ENCODE results near the gene PHF1.

Gene PHF1

DNA sequence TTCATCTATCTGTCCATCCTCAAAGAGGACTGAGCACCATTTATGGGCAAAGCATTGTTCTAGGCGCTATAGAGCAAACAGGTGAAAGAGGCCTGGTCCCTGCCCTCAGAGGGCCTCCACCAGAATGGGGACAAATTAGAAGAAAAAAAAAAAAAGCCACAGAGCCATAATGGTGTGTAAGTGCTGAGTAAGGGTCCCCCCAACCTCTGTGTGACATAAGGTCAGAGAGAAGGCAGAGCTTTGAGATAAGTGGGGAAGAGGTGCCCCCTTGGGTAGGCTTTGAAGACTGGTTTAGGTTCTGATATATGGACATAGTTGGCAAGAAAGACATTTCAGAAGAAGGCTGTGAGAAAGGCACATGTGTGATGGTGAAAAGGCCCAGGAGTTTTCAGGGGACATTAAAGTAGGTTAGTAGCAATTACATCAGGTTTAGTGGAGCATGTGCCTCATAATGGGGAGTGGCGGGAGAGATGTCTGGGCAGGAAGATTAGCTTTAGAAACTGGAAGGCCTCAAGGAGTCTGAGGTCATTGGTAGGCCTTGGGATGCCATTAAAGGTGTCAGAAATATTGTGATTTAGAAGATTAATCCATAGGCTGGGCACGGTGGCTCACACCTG, 28.3 kb downstream of the PHF1 start:
- no peaks in the 10 kb centered on the region for H3K9me3 ChIP-seq
- H3K27me3 ChIP-seq = no peaks in the 10 kb centered on the region
- TF ChIP-seq, protein P1, sequence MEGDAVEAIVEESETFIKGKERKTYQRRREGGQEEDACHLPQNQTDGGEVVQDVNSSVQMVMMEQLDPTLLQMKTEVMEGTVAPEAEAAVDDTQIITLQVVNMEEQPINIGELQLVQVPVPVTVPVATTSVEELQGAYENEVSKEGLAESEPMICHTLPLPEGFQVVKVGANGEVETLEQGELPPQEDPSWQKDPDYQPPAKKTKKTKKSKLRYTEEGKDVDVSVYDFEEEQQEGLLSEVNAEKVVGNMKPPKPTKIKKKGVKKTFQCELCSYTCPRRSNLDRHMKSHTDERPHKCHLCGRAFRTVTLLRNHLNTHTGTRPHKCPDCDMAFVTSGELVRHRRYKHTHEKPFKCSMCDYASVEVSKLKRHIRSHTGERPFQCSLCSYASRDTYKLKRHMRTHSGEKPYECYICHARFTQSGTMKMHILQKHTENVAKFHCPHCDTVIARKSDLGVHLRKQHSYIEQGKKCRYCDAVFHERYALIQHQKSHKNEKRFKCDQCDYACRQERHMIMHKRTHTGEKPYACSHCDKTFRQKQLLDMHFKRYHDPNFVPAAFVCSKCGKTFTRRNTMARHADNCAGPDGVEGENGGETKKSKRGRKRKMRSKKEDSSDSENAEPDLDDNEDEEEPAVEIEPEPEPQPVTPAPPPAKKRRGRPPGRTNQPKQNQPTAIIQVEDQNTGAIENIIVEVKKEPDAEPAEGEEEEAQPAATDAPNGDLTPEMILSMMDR (IDR thresholded peaks at IDR 0.05) = no peak
- no peaks in the 10 kb centered on the region for H3K36me3 ChIP-seq
- H3K27ac ChIP-seq = no peak overlapping the region
- peaks cover 3 to 6% of the 10 kb centered on the region in 2 experiments for H3K4me1 ChIP-seq (ENCODE audit: control insufficient read depth in 1 of 2, insufficient read depth in 1 of 2, low read depth in 1 of 2, low read length in 1 of 2)
- no peak overlapping the region for H3K4me3 ChIP-seq (ENCODE audit: low read depth in 1 of 2, low read length in 1 of 2)

DNA sequence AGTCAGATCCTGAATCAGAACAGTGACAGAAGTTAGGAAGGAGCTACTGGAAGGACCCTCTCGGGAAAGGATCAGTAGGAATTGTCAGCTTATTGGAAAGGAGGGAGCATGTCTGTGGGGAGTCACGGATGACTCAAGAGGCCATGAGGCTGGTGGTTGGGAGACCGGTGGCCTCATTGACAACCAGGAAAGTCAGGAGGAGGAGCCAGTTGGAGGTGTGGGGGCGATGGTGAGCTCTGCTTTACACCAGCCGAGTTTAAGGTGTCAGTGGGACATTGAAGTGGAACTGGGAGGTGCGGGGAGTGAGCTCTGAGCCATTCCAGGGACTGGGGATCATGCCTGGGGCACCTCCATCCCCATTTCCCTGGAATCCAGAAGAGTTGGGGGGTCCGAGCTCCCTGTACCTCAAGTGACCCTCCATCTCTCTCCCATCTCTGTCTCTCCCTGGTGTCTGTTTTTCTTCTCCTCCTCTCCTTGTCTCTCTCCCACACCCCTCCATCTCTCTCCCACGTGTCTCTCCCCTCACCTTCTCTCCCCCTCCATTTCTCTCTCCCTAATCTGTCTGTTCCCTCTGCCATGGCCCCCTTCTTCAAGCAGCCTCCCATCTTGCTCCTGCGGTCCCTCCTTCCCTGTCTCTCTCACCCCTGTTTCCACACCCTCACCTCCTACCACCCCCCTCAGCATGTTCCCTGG, 29.3 kb downstream of the PHF1 start:
- no peak overlapping the region for H3K27ac ChIP-seq
- no peaks in the 10 kb centered on the region for H3K27me3 ChIP-seq
- peaks cover 13 to 16% of the 10 kb centered on the region in 2 experiments for H3K4me1 ChIP-seq (ENCODE audit: control insufficient read depth in 1 of 2, insufficient read depth in 1 of 2, low read depth in 1 of 2, low read length in 1 of 2)
- H3K4me3 ChIP-seq (ENCODE audit: low read depth in 1 of 2, low read length in 1 of 2) = no peak overlapping the region
- H3K9me3 ChIP-seq = no peaks in the 10 kb centered on the region
- H3K36me3 ChIP-seq = no peaks in the 10 kb centered on the region
- TF ChIP-seq, protein P1 (IDR thresholded peaks at IDR 0.05) = no peak

DNA sequence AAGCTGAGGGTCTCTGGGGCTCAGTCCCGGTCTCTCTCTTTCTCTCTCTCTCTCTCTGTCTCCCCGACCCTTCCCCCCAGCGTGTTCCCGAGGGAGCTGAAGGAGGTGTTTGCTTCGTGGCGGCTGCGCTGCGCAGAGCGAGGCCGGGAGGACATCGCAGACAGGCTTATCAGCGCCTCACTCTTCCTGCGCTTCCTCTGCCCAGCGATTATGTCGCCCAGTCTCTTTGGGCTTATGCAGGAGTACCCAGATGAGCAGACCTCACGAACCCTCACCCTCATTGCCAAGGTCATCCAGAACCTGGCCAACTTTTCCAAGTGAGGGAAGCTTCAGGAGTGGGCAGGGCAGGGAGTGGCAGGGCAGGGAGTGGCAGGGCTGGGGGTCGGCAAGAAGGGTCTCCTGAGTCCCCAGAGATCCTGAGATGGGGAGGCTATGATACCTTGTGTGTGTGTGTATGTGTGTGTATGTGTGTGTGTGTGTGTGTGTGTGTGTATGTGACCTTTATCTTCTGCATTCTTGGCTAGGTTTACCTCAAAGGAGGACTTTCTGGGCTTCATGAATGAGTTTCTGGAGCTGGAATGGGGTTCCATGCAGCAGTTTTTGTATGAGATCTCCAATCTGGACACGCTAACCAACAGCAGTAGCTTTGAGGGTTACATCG, 30.0 kb downstream of the PHF1 start:
- H3K27ac ChIP-seq = no peak overlapping the region

DNA sequence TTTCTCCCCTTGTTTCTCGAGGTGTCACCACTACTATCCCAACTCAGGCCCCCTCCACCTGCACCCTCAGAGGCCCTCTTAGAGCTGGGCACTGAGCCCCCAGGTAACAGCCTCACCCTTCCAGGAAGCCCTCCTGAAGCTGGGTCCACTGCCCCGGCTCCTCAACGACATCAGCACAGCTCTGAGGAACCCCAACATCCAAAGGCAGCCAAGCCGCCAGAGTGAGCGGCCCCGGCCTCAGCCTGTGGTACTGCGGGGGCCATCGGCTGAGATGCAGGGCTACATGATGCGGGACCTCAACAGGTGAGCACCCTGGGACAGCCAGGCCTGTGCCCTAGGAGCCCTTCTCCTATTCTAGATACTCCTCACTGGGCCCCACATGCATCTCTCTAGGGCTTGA, 30.6 kb downstream of the PHF1 start:
- Histone ChIP-seq H3K27me3 (no peaks in the 10 kb centered on the region), H3K4me3 (ENCODE audit: low read depth in 1 of 2, low read length in 1 of 2) (no peak overlapping the region), H3K27ac (no peak overlapping the region), H3K4me1 (ENCODE audit: control insufficient read depth in 1 of 2, insufficient read depth in 1 of 2, low read depth in 1 of 2, low read length in 1 of 2) (peaks cover 27 to 30% of the 10 kb centered on the region in 2 experiments), H3K36me3 (no peaks in the 10 kb centered on the region), H3K9me3 (no peaks in the 10 kb centered on the region)
- TF ChIP-seq, protein P1 (IDR thresholded peaks at IDR 0.05) = no peak

More for the DNA sequence above, 30.0 kb downstream of the PHF1 start:
- peaks cover 20 to 23% of the 10 kb centered on the region in 2 experiments for H3K4me1 ChIP-seq (ENCODE audit: control insufficient read depth in 1 of 2, insufficient read depth in 1 of 2, low read depth in 1 of 2, low read length in 1 of 2)
- no peaks in the 10 kb centered on the region for H3K27me3 ChIP-seq
- no peaks in the 10 kb centered on the region for H3K36me3 ChIP-seq
- TF ChIP-seq, protein P1 (IDR thresholded peaks at IDR 0.05) = no peak
- no peak overlapping the region for H3K4me3 ChIP-seq (ENCODE audit: low read depth in 1 of 2, low read length in 1 of 2)
- no peaks in the 10 kb centered on the region for H3K9me3 ChIP-seq

DNA sequence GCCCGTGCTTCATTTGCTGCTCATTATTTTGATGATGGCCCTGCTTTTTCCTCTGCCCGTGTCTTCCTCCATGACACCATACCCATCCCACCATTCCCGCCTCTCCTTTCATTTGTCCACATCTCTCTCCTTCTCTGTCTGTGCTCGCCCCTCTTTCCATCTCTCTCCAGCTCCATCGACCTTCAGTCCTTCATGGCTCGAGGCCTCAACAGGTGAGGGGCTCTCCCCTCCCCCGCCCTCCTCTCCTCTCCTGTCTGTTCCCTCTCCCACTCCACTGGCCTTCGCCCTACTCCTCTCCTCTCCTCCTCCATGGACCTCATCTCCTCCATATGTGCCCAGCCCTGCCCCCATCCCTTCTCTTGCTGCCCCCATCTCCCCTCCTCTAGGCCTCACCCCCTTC, 31.5 kb downstream of the PHF1 start:
- Histone ChIP-seq H3K36me3 (no peaks in the 10 kb centered on the region), H3K9me3 (no peaks in the 10 kb centered on the region), H3K4me3 (ENCODE audit: low read depth in 1 of 2, low read length in 1 of 2) (no peak overlapping the region), H3K27me3 (no peaks in the 10 kb centered on the region), H3K27ac (no peak overlapping the region), H3K4me1 (ENCODE audit: control insufficient read depth in 1 of 2, insufficient read depth in 1 of 2, low read depth in 1 of 2, low read length in 1 of 2) (peaks cover 35 to 38% of the 10 kb centered on the region in 2 experiments)
- TF ChIP-seq, protein P1 (IDR thresholded peaks at IDR 0.05) = no peak

Measured in neutrophil (primary cell).